ENCODE data around the gene SIRT5. TPM values are rescaled to one million over a fixed set of nuclear protein-coding genes. Genes with fewer than 3 reads are reported as not detected.

The SIRT5 gene
- polyA plus RNA-seq, 1 donor, result 9.4 TPM

- no peak for DNase-seq (ENCODE audit: low read depth)
Observed at GRCh38 chr6:13553646-13554045, 20.8 kb upstream of the SIRT5 start.

- DNase-seq (ENCODE audit: low read depth), result no peak
Observed at GRCh38 chr6:13554929-13555333, 19.5 kb upstream of the SIRT5 start.

DNA sequence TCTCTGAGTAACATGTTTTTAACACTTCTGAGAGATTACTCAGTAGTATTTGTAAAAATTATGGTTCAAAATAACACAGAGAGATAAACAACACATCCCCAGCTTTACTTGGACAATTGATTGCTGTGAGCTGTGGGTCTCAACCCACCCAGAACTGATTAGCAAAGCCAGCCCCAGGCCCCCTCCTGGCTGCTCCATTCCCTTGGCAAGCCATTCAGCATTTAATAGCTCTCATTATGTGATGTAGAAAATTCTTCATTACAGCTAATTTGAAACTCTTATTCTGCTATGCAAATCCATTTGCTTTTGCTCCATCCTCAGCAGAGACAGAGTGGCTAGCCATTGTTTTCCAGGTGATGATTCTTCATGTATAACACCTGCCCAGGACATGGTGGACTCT, 16.6 kb upstream of the SIRT5 start:
- no peak for DNase-seq (ENCODE audit: low read depth)

- no peak for DNase-seq (ENCODE audit: low read depth)
Observed at GRCh38 chr6:13558718-13559117, 15.7 kb upstream of the SIRT5 start.

- DNase-seq (ENCODE audit: low read depth), result no peak
Observed at GRCh38 chr6:13559251-13559650, 15.2 kb upstream of the SIRT5 start.

DNA sequence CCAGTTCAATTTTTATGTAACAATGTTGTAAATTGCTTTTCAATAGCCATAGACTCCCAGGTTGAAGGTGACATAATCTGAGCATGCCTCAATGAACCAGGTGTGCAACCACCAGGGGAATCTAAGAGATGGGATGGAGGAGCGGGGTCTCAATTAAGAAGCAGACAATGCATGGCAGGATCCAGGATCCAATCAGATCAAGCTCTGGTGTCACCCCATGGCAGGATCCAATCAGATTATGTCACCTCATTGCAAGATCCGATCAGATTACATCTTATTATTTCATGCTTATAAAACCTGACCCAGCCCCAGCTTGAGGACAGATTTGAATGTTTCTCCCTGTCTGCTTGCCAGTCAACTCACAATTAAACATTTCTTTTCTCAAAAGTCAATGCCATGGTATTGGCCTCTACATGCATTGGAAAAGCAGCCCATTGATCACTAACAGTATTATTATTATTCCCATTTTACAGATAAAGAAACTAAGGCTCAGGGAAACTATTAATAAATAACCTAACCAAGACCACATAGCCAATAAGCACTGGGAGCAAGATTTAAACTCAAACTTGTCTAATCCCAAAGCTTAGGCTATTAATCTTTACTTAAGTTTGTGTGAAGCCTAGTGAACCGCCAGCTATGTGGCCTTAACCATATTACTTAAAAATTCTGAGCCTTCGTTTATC, 14.3 kb upstream of the SIRT5 start:
- no peak for DNase-seq (ENCODE audit: low read depth)

DNA sequence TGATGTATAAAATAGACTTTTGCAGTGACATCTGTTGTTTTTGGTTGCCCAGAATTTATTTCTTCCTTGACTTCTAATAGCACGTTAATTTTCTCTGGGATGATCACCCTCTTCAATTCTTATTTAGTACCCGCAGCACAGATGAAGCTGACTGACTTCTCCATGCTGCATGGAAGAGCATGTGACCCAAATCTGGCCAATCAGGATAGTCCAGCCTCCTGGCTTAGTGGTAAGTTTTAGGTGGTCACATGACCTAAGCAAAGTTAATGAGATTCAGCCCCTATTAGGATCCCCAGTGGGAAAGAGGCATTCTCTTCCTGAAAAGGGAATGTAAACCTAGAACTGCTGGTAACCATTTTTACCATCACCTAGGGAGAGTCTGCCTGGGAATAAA, 13.8 kb upstream of the SIRT5 start:
- DNase-seq (ENCODE audit: low read depth), result no peak

- DNase-seq (ENCODE audit: low read depth), result no peak
Observed at GRCh38 chr6:13561624-13562267, 12.7 kb upstream of the SIRT5 start.

- no peak for DNase-seq (ENCODE audit: low read depth)
Observed at GRCh38 chr6:13563009-13563408, 11.4 kb upstream of the SIRT5 start.

GRCh38 chr6:13565921-13566320, 8.5 kb upstream of the SIRT5 start:
- no peak for DNase-seq (ENCODE audit: low read depth)

DNA sequence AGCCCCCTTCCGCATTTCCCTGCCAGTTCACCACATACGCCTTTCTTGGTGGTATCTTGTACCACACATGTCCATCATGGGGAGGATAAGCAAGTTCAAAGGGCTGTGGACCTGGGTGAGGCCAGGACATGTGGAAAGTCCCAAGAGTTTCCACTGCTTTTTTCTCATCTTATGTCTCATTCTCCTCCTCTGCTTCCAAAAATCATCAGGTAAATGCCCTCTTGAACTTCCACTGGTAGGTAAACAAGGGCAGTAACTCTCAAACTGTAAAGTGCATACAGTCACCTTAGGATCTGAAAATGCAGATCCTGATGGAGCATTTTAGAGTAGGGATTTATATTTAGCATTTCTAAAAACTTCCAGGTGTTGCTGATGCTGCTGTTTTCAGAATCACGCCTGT, 7.9 kb upstream of the SIRT5 start:
- no peak for DNase-seq (ENCODE audit: low read depth)

DNA sequence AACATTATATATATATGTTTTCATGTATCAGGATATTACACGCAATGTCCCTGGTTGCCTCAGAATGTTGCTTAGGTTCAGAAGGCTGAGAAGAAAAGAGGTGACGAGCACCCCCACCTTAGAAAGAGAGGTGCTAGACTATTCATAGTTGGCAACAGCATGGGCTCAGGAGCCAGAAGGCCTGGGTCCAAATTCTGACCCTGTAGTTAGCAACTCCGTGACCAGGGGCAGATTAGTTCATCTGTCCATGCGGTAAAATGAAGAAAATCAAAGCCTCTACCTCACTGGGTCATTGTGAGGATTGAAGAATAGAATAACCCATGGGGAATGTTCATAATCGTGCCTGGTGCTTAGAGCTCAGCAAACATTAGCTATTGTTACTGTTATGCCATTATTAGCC, 5.4 kb upstream of the SIRT5 start:
- DNase-seq (ENCODE audit: low read depth), result no peak

- DNase-seq (ENCODE audit: low read depth), result no peak
Observed at GRCh38 chr6:13572240-13572639, 2.2 kb upstream of the SIRT5 start.

- DNase-seq (ENCODE audit: low read depth), result no peak
Observed at GRCh38 chr6:13572951-13573654, 1.3 kb upstream of the SIRT5 start.

GRCh38 chr6:13573669-13574110, 711 bp upstream of the SIRT5 start:
- DNase-seq (ENCODE audit: low read depth), result no peak

- DNase-seq (ENCODE audit: low read depth), result peak; percentile 64
Observed at GRCh38 chr6:13574149-13574570, 241 bp upstream of the SIRT5 start.

DNA sequence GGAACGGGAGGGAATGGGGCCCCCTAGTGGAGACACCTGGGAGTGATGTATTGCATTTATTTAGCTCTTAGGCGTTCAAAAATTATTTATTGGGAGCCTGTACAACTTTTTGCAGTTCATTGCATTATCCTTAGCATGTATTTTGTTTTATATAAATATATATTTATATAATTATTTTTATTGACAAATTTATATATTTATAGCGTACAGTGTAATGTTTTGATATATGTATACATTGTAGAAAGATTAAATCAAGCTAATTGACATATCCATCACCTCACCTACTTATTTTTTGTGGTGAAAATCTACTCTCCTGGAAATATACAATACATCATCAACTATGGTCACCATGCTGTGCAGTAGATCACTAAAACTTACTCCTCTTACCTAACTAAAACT, 975 bp downstream of the SIRT5 start:
- DNase-seq (ENCODE audit: low read depth), result no peak

DNA sequence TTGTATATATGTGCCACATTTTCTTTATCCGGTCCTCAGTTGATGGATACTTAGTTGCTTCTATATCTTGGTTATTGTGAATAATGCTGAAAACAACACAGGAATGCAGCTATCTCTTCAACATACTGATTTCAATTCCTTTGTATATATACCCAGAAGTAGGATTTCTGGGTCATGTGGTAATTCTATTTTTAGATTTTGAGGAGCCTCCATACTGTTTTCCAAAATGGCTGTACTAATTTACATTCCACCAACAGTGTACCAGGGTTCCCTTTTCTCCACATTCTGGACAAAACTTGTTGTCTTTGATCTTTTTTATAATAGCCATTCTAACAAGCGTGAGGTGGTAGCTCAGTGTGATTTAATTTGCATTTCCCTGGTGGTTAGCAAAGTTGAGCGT, 1.6 kb downstream of the SIRT5 start:
- no peak for DNase-seq (ENCODE audit: low read depth)

GRCh38 chr6:13577926-13578325, 3.5 kb downstream of the SIRT5 start:
- no peak for DNase-seq (ENCODE audit: low read depth)

DNA sequence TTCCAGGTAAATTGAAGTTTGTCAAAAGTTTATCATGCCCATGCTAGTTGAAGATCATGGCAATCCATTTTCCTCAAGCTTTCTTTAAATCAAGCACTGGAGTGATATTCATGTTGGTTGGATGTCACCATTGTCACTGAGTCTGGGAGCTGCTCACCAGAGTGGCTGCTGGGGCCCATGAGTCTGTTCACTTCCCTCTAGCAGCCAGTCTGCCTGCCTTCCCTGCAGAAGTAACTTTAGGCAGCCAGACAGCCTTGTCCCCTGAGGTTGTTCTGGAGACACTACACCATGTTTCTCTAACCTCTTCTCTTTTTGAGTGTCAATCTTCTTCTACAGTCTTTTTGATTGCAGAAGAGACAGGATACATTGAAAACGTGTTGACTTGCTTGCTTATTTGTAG, 5.5 kb downstream of the SIRT5 start:
- DNase-seq (ENCODE audit: low read depth), result no peak

DNA sequence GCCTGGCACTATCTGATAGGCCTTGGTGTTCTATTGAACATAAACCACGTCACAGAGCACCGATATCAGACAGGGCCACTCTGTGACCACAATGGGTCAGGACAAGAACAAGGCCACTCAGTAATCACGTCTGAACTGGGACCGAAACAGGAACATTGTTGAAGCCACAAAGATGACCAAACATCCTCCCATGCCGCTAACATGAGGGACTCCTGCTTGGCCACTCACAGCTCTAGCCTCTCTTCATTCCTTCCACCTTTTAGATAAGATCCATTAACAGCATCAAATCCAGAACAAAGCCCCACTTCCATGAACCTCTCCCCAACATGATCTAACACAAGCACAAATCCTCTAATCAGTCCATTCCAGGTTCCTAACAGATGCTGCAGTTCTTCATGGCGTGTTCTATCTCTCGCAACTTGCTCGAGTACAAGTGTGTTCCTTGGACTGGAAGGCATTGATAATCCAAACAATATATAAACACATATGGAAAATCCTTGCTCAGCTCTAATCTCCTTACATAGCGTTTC, 7.4 kb downstream of the SIRT5 start:
- no peak for DNase-seq (ENCODE audit: low read depth)

DNA sequence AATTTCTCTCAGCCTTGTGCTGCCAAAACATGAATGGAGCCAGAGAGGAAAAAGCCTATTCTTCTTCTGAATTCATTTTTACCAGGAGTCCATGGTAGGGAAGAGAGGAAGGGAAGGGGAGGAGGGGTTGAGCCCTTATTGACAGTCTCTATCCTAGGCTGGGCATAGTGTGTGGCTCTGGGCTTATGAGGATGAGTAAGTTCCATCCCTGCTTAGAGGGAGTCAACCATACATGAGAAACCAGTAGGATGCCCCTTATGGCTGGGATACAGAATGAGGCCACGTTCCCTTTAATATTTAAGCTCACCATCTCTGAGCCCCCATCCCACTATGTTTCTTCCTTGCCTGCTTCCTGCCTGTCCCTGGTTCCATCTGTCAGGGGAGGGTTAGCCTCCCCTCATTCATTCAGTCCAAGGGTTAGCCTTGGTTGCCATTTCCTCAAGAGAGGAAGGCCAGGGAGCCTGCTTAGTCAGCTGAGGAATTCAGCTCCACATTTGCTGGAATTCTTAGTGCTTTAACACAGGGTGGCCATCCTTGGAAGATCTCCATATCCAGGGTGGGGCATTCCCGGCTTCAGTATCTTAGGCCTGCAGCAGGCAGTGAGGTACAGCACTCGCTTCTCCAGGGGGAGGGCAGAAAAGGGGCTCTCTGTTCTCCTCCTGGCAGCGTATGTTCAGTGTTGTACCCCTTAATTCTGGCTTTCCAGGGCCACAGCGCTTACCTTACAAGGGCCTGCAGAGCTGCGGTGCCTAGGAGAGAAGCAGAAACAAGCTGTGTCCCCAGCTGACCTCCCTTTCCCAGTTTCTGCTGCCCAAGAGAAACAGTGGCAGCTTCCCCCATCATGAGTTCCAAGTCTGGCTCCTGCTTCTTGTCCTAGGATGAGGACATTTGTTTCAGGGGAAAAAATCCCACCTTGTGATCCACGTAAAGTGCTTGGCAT, 12.5 kb downstream of the SIRT5 start:
- DNase-seq (ENCODE audit: low read depth), result no peak
